Measurements from ENCODE around the gene PRKD2.

DNA sequence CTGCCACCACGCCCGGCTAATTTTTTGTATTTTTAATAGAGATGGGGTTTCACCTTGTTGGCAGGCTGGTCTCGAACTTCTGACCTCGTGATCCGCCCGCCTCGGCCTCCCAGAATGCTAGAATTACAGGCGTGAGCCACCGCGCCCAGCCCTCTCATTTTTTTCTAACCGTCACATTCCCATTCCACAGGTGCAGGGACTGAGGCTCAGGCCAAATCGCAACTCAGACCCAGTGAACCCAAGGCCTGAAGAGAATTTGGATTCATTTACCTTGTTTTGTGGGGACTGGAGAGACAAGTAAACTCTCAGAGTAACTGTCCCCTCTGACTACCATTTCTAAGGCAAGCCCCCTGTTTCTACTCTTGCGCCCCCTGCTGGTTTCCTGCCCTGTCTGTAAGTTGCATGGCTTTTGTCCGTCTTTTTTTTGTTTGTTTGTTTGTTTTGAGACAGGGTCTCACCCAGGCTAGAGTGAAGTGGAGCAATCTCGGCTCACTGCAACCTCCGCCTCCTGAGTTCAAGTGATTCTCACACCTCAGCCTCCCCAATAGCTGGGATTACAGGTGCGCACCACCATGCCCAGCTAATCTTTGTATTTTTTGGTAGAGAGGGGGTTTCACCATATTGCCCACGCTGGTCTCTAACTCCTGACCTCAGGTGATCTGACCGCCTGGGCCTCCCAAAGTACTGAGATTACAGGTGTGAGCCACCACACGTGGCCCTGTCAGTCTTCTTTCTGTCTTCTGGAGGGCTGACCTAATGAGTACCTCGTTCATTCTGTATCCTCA, 31.6 kb upstream of the PRKD2 start:
- TF ChIP-seq RAD21 (IDR thresholded peaks at IDR 0.05), result peak in 1 of 2 donors; percentile 72
- TF ChIP-seq, protein P1, sequence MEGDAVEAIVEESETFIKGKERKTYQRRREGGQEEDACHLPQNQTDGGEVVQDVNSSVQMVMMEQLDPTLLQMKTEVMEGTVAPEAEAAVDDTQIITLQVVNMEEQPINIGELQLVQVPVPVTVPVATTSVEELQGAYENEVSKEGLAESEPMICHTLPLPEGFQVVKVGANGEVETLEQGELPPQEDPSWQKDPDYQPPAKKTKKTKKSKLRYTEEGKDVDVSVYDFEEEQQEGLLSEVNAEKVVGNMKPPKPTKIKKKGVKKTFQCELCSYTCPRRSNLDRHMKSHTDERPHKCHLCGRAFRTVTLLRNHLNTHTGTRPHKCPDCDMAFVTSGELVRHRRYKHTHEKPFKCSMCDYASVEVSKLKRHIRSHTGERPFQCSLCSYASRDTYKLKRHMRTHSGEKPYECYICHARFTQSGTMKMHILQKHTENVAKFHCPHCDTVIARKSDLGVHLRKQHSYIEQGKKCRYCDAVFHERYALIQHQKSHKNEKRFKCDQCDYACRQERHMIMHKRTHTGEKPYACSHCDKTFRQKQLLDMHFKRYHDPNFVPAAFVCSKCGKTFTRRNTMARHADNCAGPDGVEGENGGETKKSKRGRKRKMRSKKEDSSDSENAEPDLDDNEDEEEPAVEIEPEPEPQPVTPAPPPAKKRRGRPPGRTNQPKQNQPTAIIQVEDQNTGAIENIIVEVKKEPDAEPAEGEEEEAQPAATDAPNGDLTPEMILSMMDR (IDR thresholded peaks at IDR 0.05; ENCODE audit: low read depth, low read length, missing input control), result peak; percentile 68
- TF ChIP-seq, protein P2, sequence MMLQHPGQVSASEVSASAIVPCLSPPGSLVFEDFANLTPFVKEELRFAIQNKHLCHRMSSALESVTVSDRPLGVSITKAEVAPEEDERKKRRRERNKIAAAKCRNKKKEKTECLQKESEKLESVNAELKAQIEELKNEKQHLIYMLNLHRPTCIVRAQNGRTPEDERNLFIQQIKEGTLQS (IDR thresholded peaks at IDR 0.05), result no peak
- TF ChIP-seq, protein P3, sequence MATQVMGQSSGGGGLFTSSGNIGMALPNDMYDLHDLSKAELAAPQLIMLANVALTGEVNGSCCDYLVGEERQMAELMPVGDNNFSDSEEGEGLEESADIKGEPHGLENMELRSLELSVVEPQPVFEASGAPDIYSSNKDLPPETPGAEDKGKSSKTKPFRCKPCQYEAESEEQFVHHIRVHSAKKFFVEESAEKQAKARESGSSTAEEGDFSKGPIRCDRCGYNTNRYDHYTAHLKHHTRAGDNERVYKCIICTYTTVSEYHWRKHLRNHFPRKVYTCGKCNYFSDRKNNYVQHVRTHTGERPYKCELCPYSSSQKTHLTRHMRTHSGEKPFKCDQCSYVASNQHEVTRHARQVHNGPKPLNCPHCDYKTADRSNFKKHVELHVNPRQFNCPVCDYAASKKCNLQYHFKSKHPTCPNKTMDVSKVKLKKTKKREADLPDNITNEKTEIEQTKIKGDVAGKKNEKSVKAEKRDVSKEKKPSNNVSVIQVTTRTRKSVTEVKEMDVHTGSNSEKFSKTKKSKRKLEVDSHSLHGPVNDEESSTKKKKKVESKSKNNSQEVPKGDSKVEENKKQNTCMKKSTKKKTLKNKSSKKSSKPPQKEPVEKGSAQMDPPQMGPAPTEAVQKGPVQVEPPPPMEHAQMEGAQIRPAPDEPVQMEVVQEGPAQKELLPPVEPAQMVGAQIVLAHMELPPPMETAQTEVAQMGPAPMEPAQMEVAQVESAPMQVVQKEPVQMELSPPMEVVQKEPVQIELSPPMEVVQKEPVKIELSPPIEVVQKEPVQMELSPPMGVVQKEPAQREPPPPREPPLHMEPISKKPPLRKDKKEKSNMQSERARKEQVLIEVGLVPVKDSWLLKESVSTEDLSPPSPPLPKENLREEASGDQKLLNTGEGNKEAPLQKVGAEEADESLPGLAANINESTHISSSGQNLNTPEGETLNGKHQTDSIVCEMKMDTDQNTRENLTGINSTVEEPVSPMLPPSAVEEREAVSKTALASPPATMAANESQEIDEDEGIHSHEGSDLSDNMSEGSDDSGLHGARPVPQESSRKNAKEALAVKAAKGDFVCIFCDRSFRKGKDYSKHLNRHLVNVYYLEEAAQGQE (IDR thresholded peaks at IDR 0.05), result no peak
- no peak for TF ChIP-seq YY1 (IDR thresholded peaks at IDR 0.05)
- no peak for TF ChIP-seq SP1 (IDR thresholded peaks at IDR 0.05)
- no peak for TF ChIP-seq TAF1 (conservative IDR thresholded peaks at IDR 0.05)
- TF ChIP-seq, protein P4, sequence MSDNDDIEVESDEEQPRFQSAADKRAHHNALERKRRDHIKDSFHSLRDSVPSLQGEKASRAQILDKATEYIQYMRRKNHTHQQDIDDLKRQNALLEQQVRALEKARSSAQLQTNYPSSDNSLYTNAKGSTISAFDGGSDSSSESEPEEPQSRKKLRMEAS (IDR thresholded peaks at IDR 0.05), result no peak
- no peak for TF ChIP-seq RXRA (IDR thresholded peaks at IDR 0.05)
- TF ChIP-seq EGR1 (IDR thresholded peaks at IDR 0.05; ENCODE audit: low read depth in 2 of 2), result no peak
- no peak for TF ChIP-seq GABPA (IDR thresholded peaks at IDR 0.05 in 1 of 2, conservative IDR thresholded peaks at IDR 0.05 in 1 of 2)
- no peak for TF ChIP-seq FOXA1 (IDR thresholded peaks at IDR 0.05)
- no peak for TF ChIP-seq JUND (IDR thresholded peaks at IDR 0.05)

All from liver (tissue), 3 donors.